Endodermal cell (in vitro differentiated cells): ENCODE measurements around the gene POSTN. TPM values are rescaled to one million over a fixed set of nuclear protein-coding genes. Genes with fewer than 3 reads are reported as not detected.

Source experiments
- DNase-seq: peaks from one replicate; pipeline ENCODE4 v3.0.0-alpha.2; 2017
- H3K27ac ChIP-seq: 2 replicates; pipeline ENCODE4 v1.5.1; 2013; ENCODE audit warnings: mild to moderate bottlenecking, low read depth, low read length, moderate library complexity
- H3K27me3 ChIP-seq: 2 replicates; pipeline ENCODE4 v1.6.1; 2013; ENCODE audit warnings: mild to moderate bottlenecking, low read length, moderate library complexity; ENCODE audit not compliant: insufficient read depth, control insufficient read depth, poor library complexity, severe bottlenecking
- H3K36me3 ChIP-seq: 2 replicates; pipeline ENCODE4 v1.7.0; 2013; ENCODE audit warnings: mild to moderate bottlenecking, low read length, moderate library complexity; ENCODE audit not compliant: control insufficient read depth, insufficient read depth
- H3K4me1 ChIP-seq: one replicate; pipeline ENCODE4 v1.7.0; 2013; ENCODE audit warnings: low read length; ENCODE audit not compliant: control insufficient read depth, insufficient read depth
- H3K4me3 ChIP-seq: 2 replicates; pipeline ENCODE4 v1.5.1; 2013; ENCODE audit warnings: mild to moderate bottlenecking, low read length, moderate library complexity
- H3K9ac ChIP-seq: 2 replicates; pipeline ENCODE4 v1.6.1; 2013; ENCODE audit warnings: mild to moderate bottlenecking, low read length, moderate library complexity; ENCODE audit not compliant: poor library complexity, severe bottlenecking; ENCODE audit errors: extremely low read depth
- H3K9me3 ChIP-seq: 2 replicates; pipeline ENCODE4 v1.6.1; 2013; ENCODE audit warnings: mild to moderate bottlenecking, low read length, moderate library complexity; ENCODE audit not compliant: control insufficient read depth
- H3K27ac Mint-ChIP-seq: 2 replicates; pipeline ENCODE4 v1.8.0; 2020; ENCODE audit warnings: mixed read lengths
- H3K27me3 Mint-ChIP-seq: 2 replicates; pipeline ENCODE4 v1.8.0; 2021; ENCODE audit warnings: mild to moderate bottlenecking, mixed read lengths; ENCODE audit not compliant: insufficient read depth
- H3K36me3 Mint-ChIP-seq: 2 replicates; pipeline ENCODE4 v1.8.0; 2020; ENCODE audit warnings: low read depth, mixed read lengths
- H3K4me1 Mint-ChIP-seq: 2 replicates; pipeline ENCODE4 v1.8.0; 2020; ENCODE audit warnings: mixed read lengths
- H3K4me3 Mint-ChIP-seq: 2 replicates; pipeline ENCODE4 v1.8.0; 2020; ENCODE audit warnings: mild to moderate bottlenecking, moderate library complexity, mixed read lengths
- H3K9me3 Mint-ChIP-seq: 2 replicates; pipeline ENCODE4 v1.8.0; 2020; ENCODE audit warnings: mild to moderate bottlenecking, mixed read lengths
- CTCF ChIP-seq: fragments of 200-600 bp; sonication (generic); conservative IDR thresholded peaks from 2 replicates; pipeline ENCODE4 v1.5.0; 2021; ENCODE audit warnings: antibody characterized with exemption, mild to moderate bottlenecking
- WGBS, 2 experiments: methylation state at CpG; one replicate each; pipeline versions ENCODE4 v1.1.5 to v1.1.7; 2013; ENCODE audit warnings: missing lambda C conversion rate in 2 of 2, mixed read lengths in 1 of 2; ENCODE audit not compliant: insufficient coverage in 1 of 2, insufficient read length in 1 of 2; 5-methylcytosine and 5-hydroxymethylcytosine counted together
- total RNA-seq, 2 donors: library from RNA; stranded (reverse); fragmentation: NEBNext Ultra II Directional in 1 of 2; extraction: Animal tissue kit (Norgen Biotek cat#: 25700) in 1 of 2; gene quantifications; 2 replicates in 1 of 2; 3 replicates in 1 of 2; pipeline ENCODE4 v1.2.1, GENCODE V29; 2021

Gene POSTN
- total RNA-seq, 2 donors from 2014 or later: 0.66 to 1.4 TPM

GRCh38 chr13:37613236-37613635 is 14.7 kb upstream of the POSTN start:
- no peak overlapping the region for H3K9ac ChIP-seq
- Mint-ChIP-seq H3K9me3 (no peaks in the 10 kb centered on the region), H3K36me3 (no peaks in the 10 kb centered on the region), H3K27me3 (no peaks in the 10 kb centered on the region), H3K4me3 (no peak overlapping the region), H3K4me1 (peaks cover 11% of the 10 kb centered on the region), H3K27ac (no peak overlapping the region)
- no peaks in the 10 kb centered on the region for H3K9me3 ChIP-seq
- no peak overlapping the region for H3K4me3 ChIP-seq
- H3K27me3 ChIP-seq: no peaks in the 10 kb centered on the region
- DNase-seq: no peak
- no peak overlapping the region for H3K27ac ChIP-seq
- peaks cover 9% of the 10 kb centered on the region for H3K4me1 ChIP-seq
- TF ChIP-seq CTCF: no peak
- 88 to 100% methylated on average over 2 to 3 of the region's 3 CpGs for WGBS, 2 experiments
- no peaks in the 10 kb centered on the region for H3K36me3 ChIP-seq

GRCh38 chr13:37608750-37609339 is 10.3 kb upstream of the POSTN start:
- 100% methylated on average over 1 of the region's 1 CpG; no CpG with 5 or more reads in 1 of the 2 experiments for WGBS, 2 experiments
- Mint-ChIP-seq H3K27me3 (no peaks in the 10 kb centered on the region), H3K9me3 (no peaks in the 10 kb centered on the region), H3K4me3 (no peak overlapping the region), H3K36me3 (no peaks in the 10 kb centered on the region), H3K27ac (no peak overlapping the region), H3K4me1 (no peaks in the 10 kb centered on the region)
- Histone ChIP-seq H3K9ac (no peak overlapping the region), H3K27me3 (no peaks in the 10 kb centered on the region), H3K36me3 (no peaks in the 10 kb centered on the region), H3K9me3 (no peaks in the 10 kb centered on the region), H3K4me1 (no peaks in the 10 kb centered on the region), H3K27ac (no peak overlapping the region), H3K4me3 (no peak overlapping the region)
- peak; percentile 72 for TF ChIP-seq CTCF
- DNase-seq: no peak

GRCh38 chr13:37602733-37603381 is 4.3 kb upstream of the POSTN start:
- Histone ChIP-seq H3K4me1 (no peaks in the 10 kb centered on the region), H3K4me3 (no peak overlapping the region), H3K9me3 (no peaks in the 10 kb centered on the region), H3K36me3 (no peaks in the 10 kb centered on the region), H3K9ac (no peak overlapping the region), H3K27me3 (no peaks in the 10 kb centered on the region), H3K27ac (no peak overlapping the region)
- no peaks in the 10 kb centered on the region for H3K36me3 Mint-ChIP-seq
- DNase-seq: no peak
- no peak overlapping the region for H3K27ac Mint-ChIP-seq
- WGBS, 2 experiments: 86 to 100% methylated on average over 3 to 5 of the region's 5 CpGs
- no peak overlapping the region for H3K4me3 Mint-ChIP-seq
- H3K4me1 Mint-ChIP-seq: peaks cover 18% of the 10 kb centered on the region
- no peaks in the 10 kb centered on the region for H3K9me3 Mint-ChIP-seq
- no peaks in the 10 kb centered on the region for H3K27me3 Mint-ChIP-seq
- peak; percentile 75 for TF ChIP-seq CTCF
